ENCODE results near the gene CDH4.

- no peak for TF ChIP-seq POLR2A (IDR thresholded peaks at IDR 0.05)
- TF ChIP-seq CTCF (IDR thresholded peaks at IDR 0.05 in 8 of 11, conservative IDR thresholded peaks at IDR 0.05 in 3 of 11), result no peak
- no peak for TF ChIP-seq POLR2AphosphoS5 (IDR thresholded peaks at IDR 0.05)
Measured at GRCh38 chr20:61360296-61360695, 108.2 kb downstream of the CDH4 start.
